ENCODE measurements around the gene KCNK7. TPM values are rescaled to one million over a fixed set of nuclear protein-coding genes. Genes with fewer than 3 reads are reported as not detected.

Gene KCNK7
- polyA plus RNA-seq, 3 donors = 4.3 TPM; not detected in 2

DNA sequence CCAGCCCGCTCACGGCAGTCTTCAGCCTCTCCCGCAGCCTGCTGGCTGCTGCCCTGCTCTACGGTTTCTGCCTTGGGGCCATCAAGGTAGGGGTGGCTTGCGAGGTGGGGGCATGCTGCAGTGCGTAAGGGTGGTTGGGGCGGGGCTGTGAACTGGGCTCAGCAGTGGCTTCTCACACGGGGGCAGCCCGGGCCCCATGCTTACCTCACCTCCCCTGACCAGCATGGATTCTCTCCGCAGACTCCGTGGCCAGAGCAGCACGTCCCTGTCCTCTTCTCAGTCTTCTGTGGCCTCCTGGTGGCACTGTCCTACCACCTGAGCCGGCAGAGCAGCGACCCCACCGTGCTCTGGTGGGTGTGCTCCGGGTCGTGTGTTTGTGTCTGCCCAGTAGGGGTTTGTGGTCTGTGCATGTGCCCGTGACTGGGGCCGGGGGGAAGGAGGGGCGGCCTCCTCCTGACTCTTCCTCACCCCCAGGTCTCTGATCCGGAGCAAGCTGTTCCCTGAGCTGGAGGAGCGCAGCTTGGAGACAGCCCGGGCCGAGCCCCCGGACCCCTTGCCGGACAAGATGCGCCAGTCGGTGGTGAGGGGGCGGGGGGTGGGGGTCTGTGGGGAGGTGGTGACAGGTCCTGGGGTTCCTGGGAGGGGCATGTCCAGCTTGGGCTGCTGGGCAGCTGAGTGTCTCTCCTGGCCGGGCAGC, 29.5 kb upstream of the KCNK7 start:
- Mint-ChIP-seq H3K27ac (peak overlapping the region in 3 of 7 donors; percentile 14 to 79 (median 37)), H3K27me3 (ENCODE audit: low read depth in 3 of 3) (no peaks in the 10 kb centered on the region), H3K36me3 (peaks cover 65 to 96% of the 10 kb centered on the region in 2 donors), H3K9me3 (no peaks in the 10 kb centered on the region), H3K4me3 (no peak overlapping the region), H3K4me1 (peaks cover 6% of the 10 kb centered on the region)
- peaks cover 3 to 7% of the 10 kb centered on the region in 2 donors for H3K4me1 ChIP-seq (ENCODE audit: control insufficient read depth in 1 of 2, insufficient read depth in 2 of 2, low read length in 2 of 2)
- H3K79me2 ChIP-seq (ENCODE audit: insufficient read depth, low read length) = peaks cover 13% of the 10 kb centered on the region
- 90% methylated on average over 8 of the region's 30 CpGs for WGBS (ENCODE audit: insufficient coverage)
- TF ChIP-seq, protein P1, sequence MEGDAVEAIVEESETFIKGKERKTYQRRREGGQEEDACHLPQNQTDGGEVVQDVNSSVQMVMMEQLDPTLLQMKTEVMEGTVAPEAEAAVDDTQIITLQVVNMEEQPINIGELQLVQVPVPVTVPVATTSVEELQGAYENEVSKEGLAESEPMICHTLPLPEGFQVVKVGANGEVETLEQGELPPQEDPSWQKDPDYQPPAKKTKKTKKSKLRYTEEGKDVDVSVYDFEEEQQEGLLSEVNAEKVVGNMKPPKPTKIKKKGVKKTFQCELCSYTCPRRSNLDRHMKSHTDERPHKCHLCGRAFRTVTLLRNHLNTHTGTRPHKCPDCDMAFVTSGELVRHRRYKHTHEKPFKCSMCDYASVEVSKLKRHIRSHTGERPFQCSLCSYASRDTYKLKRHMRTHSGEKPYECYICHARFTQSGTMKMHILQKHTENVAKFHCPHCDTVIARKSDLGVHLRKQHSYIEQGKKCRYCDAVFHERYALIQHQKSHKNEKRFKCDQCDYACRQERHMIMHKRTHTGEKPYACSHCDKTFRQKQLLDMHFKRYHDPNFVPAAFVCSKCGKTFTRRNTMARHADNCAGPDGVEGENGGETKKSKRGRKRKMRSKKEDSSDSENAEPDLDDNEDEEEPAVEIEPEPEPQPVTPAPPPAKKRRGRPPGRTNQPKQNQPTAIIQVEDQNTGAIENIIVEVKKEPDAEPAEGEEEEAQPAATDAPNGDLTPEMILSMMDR (IDR thresholded peaks at IDR 0.05) = no peak
- DNase-seq = no peak
- H2AFZ ChIP-seq (ENCODE audit: insufficient read depth, low read depth, low read length, poor library complexity, severe bottlenecking) = no peak overlapping the region
- H3K27me3 ChIP-seq (ENCODE audit: control insufficient read depth in 2 of 2, insufficient read depth in 2 of 2, low read length in 2 of 2) = no peaks in the 10 kb centered on the region
- H3K27ac ChIP-seq (ENCODE audit: low read depth in 1 of 2, low read length in 2 of 2) = no peak overlapping the region
- peaks cover 64% of the 10 kb centered on the region for H4K20me1 ChIP-seq (ENCODE audit: insufficient read depth, low read length)
- H3K9me3 ChIP-seq (replicated peaks in 1 of 2; ENCODE audit: control insufficient read depth in 1 of 2, insufficient read depth in 1 of 2, low read length in 2 of 2) = no peaks in the 10 kb centered on the region
- no peak overlapping the region for H3K9ac ChIP-seq (ENCODE audit: insufficient read depth, low read length, poor library complexity, severe bottlenecking)
- intact Hi-C loops (cut with micrococcal nuclease) = loop anchor here (5.0 to 10.0 kb wide), 4 partner anchors 37 to 370 kb away; partner anchors contain the start of gene RELA (in 1 of the 2)
- H3K4me3 ChIP-seq (replicated peaks in 1 of 3; ENCODE audit: low read depth in 2 of 3, low read length in 3 of 3) = no peak overlapping the region
- peaks cover 92 to 93% of the 10 kb centered on the region in 2 donors for H3K36me3 ChIP-seq (replicated peaks in 1 of 2; ENCODE audit: control insufficient read depth in 1 of 2, insufficient read depth in 2 of 2, low read length in 2 of 2)
- no peak overlapping the region for H3K4me2 ChIP-seq (replicated peaks; ENCODE audit: extremely low read depth, low read length, poor library complexity, severe bottlenecking)

DNA sequence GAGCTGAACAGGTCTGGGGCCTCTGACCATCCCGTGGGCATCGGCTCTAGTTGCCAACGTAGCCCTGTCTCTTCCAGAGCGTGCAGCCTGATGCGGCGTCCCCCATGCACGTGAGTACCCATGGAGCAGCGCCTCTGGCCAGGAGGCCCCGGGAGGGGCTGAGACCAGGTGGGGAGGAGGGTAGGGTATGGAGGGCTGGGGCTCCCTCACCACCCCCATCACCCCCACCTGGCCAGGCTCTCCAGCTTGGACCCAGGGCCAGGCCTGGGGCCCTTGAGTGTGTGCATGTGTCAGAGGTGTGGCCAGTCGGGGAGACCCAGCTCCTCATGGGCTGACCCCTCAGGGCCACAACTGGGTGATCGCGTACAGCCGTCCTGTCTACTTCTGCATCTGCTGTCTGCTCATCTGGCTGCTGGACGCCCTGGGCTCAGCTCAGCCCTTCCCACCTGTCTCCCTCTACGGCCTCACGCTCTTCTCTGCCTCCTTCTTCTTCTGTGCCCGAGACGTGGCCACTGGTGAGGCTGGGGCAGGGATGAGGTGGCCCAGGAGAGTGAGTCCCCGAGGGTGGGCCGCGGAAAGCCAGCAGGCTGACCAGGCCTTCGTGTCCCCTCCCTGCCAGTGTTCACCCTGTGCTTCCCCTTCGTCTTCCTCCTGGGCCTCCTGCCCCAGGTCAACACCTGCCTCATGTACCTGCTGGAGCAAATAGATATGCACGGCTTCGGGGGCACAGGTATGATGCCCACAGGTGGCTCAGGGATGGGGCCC, 28.4 kb upstream of the KCNK7 start:
- peaks cover 74% of the 10 kb centered on the region for H4K20me1 ChIP-seq (ENCODE audit: insufficient read depth, low read length)
- Mint-ChIP-seq H3K36me3 (peaks cover 63 to 96% of the 10 kb centered on the region in 2 donors), H3K27me3 (ENCODE audit: low read depth in 3 of 3) (no peaks in the 10 kb centered on the region), H3K9me3 (no peaks in the 10 kb centered on the region), H3K27ac (peak overlapping the region in 1 of 7 donors; percentile 62), H3K4me3 (no peak overlapping the region), H3K4me1 (peaks cover 6% of the 10 kb centered on the region)
- H3K27me3 ChIP-seq (ENCODE audit: control insufficient read depth in 2 of 2, insufficient read depth in 2 of 2, low read length in 2 of 2) = no peaks in the 10 kb centered on the region
- H3K36me3 ChIP-seq (replicated peaks in 1 of 2; ENCODE audit: control insufficient read depth in 1 of 2, insufficient read depth in 2 of 2, low read length in 2 of 2) = peaks cover 92 to 93% of the 10 kb centered on the region in 2 donors
- TF ChIP-seq, protein P1 (IDR thresholded peaks at IDR 0.05) = no peak
- no peak overlapping the region for H3K4me3 ChIP-seq (replicated peaks in 1 of 3; ENCODE audit: low read depth in 2 of 3, low read length in 3 of 3)
- H3K4me2 ChIP-seq (replicated peaks; ENCODE audit: extremely low read depth, low read length, poor library complexity, severe bottlenecking) = no peak overlapping the region
- H3K4me1 ChIP-seq (ENCODE audit: control insufficient read depth in 1 of 2, insufficient read depth in 2 of 2, low read length in 2 of 2) = peaks cover 3 to 7% of the 10 kb centered on the region in 2 donors
- H3K27ac ChIP-seq (ENCODE audit: low read depth in 1 of 2, low read length in 2 of 2) = no peak overlapping the region
- H2AFZ ChIP-seq (ENCODE audit: insufficient read depth, low read depth, low read length, poor library complexity, severe bottlenecking) = no peak overlapping the region
- 97% methylated on average over 16 of the region's 25 CpGs for WGBS (ENCODE audit: insufficient coverage)
- no peak for DNase-seq
- no peak overlapping the region for H3K9ac ChIP-seq (ENCODE audit: insufficient read depth, low read length, poor library complexity, severe bottlenecking)
- intact Hi-C loops (cut with micrococcal nuclease) = loop anchor here (10.0 kb wide), 3 partner anchors 81 to 371 kb away; no protein-coding TSS in a partner anchor
- H3K9me3 ChIP-seq (replicated peaks in 1 of 2; ENCODE audit: control insufficient read depth in 1 of 2, insufficient read depth in 1 of 2, low read length in 2 of 2) = no peaks in the 10 kb centered on the region
- peaks cover 22% of the 10 kb centered on the region for H3K79me2 ChIP-seq (ENCODE audit: insufficient read depth, low read length)
